ENCODE results near the gene GCKR.
A peak's percentile ranks its signal among the peaks of the same experiment; 100 is the strongest.
"Not testable (repeated sequence)": the region's sequence is repeated elsewhere in the genome, so short reads cannot be mapped to it uniquely, and the experiment has no call there.

Gene GCKR

GRCh38 chr2:27509326-27509725 lies 12.7 kb downstream of the GCKR start:
- peak; percentile 1 for DNase-seq

GRCh38 chr2:27518113-27518781 lies 21.6 kb downstream of the GCKR start:
- no peak for DNase-seq

- DNase-seq, result no peak
Observed at GRCh38 chr2:27518782-27519113, 22.1 kb downstream of the GCKR start.

- no peak for DNase-seq
Observed at GRCh38 chr2:27520316-27520715, 23.7 kb downstream of the GCKR start.

GRCh38 chr2:27522400-27522945 lies 25.8 kb downstream of the GCKR start:
- no peak for DNase-seq

- DNase-seq, result no peak
Observed at GRCh38 chr2:27527182-27527581, 30.5 kb downstream of the GCKR start.

- no peak for DNase-seq
Observed at GRCh38 chr2:27531983-27532382, 35.3 kb downstream of the GCKR start.

GRCh38 chr2:27537287-27537686 lies 40.6 kb downstream of the GCKR start:
- DNase-seq, result no peak

- not testable (repeated sequence) for DNase-seq
Observed at GRCh38 chr2:27538839-27539450, 42.3 kb downstream of the GCKR start.

- DNase-seq, result not testable (repeated sequence)
Observed at GRCh38 chr2:27539649-27540048, 43.0 kb downstream of the GCKR start.

GRCh38 chr2:27544143-27544821 lies 47.6 kb downstream of the GCKR start:
- DNase-seq, result no peak

- DNase-seq, result no peak
Observed at GRCh38 chr2:27545348-27546141, 48.9 kb downstream of the GCKR start.

GRCh38 chr2:27549303-27549702 lies 52.7 kb downstream of the GCKR start:
- no peak for DNase-seq

- DNase-seq, result no peak
Observed at GRCh38 chr2:27551514-27551913, 54.9 kb downstream of the GCKR start.

- no peak for DNase-seq
Observed at GRCh38 chr2:27552941-27553340, 56.3 kb downstream of the GCKR start.

- DNase-seq, result not testable (repeated sequence)
Observed at GRCh38 chr2:27554451-27554850, 57.8 kb downstream of the GCKR start.

GRCh38 chr2:27559228-27559627 lies 62.6 kb downstream of the GCKR start:
- DNase-seq, result no peak

GRCh38 chr2:27561060-27561459 lies 64.4 kb downstream of the GCKR start:
- no peak for DNase-seq

- DNase-seq, result no peak
Observed at GRCh38 chr2:27566628-27567027, 70.0 kb downstream of the GCKR start.

- no peak for DNase-seq
Observed at GRCh38 chr2:27569398-27569797, 72.8 kb downstream of the GCKR start.

GRCh38 chr2:27571197-27571596 lies 74.6 kb downstream of the GCKR start:
- no peak for DNase-seq

- no peak for DNase-seq
Observed at GRCh38 chr2:27571681-27572080, 75.0 kb downstream of the GCKR start.

GRCh38 chr2:27572439-27572838 lies 75.8 kb downstream of the GCKR start:
- no peak for DNase-seq

All from NCI-H510A (cell line).